Measurements from ENCODE around the gene USP17L24. TPM values are rescaled to one million over a fixed set of nuclear protein-coding genes. Genes with fewer than 3 reads are reported as not detected.
"Not testable (repeated sequence)": the region's sequence is repeated elsewhere in the genome, so short reads cannot be mapped to it uniquely, and the experiment has no call there.

USP17L24 gene
- polyA plus RNA-seq (2013, experiment 1 of 2; ENCODE audit: insufficient read length), result not detected
- polyA plus RNA-seq (2013, experiment 2 of 2; ENCODE audit: insufficient read length), result not detected

- not testable (repeated sequence) for DNase-seq
These were observed at the start of gene USP17L24 for GRCh38 chr4:9324865-9325264. Gene USP17L24, plus strand, starts transcription at chr4:9325165. Its CDS starts 0 bp downstream, at chr4:9325165.

GRCh38 chr4:9324191-9324590, 774 bp upstream of the USP17L24 start:
- DNase-seq, result not testable (repeated sequence)

GRCh38 chr4:9329611-9330010, 4.6 kb downstream of the USP17L24 start, which contains the start of gene USP17L25:
Gene USP17L25, plus strand, starts transcription at chr4:9329911. Its CDS starts 0 bp downstream, at chr4:9329911.
- DNase-seq, result not testable (repeated sequence)

GRCh38 chr4:9334358-9334757, 9.4 kb downstream of the USP17L24 start, which contains the start of gene USP17L26:
Gene USP17L26, plus strand, starts transcription at chr4:9334658. Its CDS starts 0 bp downstream, at chr4:9334658.
- not testable (repeated sequence) for DNase-seq

GRCh38 chr4:9339103-9339502, 14.1 kb downstream of the USP17L24 start, which contains the start of gene USP17L5:
Gene USP17L5, plus strand, starts transcription at chr4:9339403. Its CDS starts 0 bp downstream, at chr4:9339403.
- DNase-seq, result not testable (repeated sequence)

- DNase-seq, result not testable (repeated sequence)
These were observed 18.9 kb downstream of the USP17L24 start, which contains the start of gene USP17L27 for GRCh38 chr4:9343848-9344247. Gene USP17L27, plus strand, starts transcription at chr4:9344148. Its CDS starts 0 bp downstream, at chr4:9344148.

GRCh38 chr4:9348593-9348992, 23.6 kb downstream of the USP17L24 start, which contains the start of gene USP17L28:
Gene USP17L28, plus strand, starts transcription at chr4:9348893. Its CDS starts 0 bp downstream, at chr4:9348893.
- not testable (repeated sequence) for DNase-seq

GRCh38 chr4:9350866-9351265, 25.9 kb downstream of the USP17L24 start:
- not testable (repeated sequence) for DNase-seq

- not testable (repeated sequence) for DNase-seq
These were observed 28.4 kb downstream of the USP17L24 start, which contains the start of gene USP17L29 for GRCh38 chr4:9353338-9353737. Gene USP17L29, plus strand, starts transcription at chr4:9353638. Its CDS starts 0 bp downstream, at chr4:9353638.

GRCh38 chr4:9362829-9363228, 37.9 kb downstream of the USP17L24 start, which contains the start of gene USP17L30:
Gene USP17L30, plus strand, starts transcription at chr4:9363129. Its CDS starts 0 bp downstream, at chr4:9363129.
- DNase-seq, result not testable (repeated sequence)
